ENCODE measurements around the gene ERLIN1.

The ERLIN1 gene

DNA sequence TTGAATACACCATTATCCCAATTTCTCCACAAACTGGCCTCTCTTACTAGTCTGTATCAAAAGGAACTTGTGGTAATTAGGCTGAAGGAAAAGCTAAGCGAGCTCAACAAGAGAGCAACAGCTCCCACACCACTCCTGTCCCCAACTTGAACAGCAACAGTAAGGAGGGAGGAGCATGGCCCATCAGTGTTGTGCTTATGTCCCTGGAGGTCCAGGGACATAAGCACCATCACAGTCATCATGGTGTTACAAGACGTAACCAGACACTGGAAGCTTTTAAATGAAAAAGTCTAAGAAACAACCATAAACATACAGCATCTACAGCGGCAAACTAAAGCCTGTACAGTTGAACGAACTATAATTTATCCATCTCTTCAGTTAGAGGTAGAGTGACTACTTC is 989 bp downstream of the ERLIN1 start:
- H3K4me3 ChIP-seq (ENCODE audit: low read length), result peak overlapping the region; percentile 94
- DNase-seq (ENCODE audit: low read depth), result no peak
- TF ChIP-seq, protein P1, sequence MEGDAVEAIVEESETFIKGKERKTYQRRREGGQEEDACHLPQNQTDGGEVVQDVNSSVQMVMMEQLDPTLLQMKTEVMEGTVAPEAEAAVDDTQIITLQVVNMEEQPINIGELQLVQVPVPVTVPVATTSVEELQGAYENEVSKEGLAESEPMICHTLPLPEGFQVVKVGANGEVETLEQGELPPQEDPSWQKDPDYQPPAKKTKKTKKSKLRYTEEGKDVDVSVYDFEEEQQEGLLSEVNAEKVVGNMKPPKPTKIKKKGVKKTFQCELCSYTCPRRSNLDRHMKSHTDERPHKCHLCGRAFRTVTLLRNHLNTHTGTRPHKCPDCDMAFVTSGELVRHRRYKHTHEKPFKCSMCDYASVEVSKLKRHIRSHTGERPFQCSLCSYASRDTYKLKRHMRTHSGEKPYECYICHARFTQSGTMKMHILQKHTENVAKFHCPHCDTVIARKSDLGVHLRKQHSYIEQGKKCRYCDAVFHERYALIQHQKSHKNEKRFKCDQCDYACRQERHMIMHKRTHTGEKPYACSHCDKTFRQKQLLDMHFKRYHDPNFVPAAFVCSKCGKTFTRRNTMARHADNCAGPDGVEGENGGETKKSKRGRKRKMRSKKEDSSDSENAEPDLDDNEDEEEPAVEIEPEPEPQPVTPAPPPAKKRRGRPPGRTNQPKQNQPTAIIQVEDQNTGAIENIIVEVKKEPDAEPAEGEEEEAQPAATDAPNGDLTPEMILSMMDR (conservative IDR thresholded peaks at IDR 0.05; ENCODE audit: low read depth, low read length), result no peak

DNA sequence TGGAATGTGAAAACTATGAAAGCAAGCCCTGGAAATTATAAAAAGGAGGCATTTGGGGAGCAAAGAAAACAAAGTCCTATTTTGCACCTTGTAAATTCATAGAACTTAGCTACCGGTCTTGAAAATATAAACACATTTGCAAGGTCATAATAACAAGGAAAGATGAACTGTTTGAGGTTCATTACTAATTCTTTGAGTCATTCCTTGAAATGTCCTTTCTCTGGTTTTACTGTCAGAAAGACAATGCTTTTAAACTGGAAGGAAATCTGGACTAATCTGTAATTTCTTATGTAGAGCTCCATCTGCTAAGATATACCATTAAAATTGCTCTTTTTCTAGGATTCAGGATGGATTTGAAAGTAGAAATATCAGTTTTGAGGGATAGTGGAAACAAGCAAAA is 1.4 kb downstream of the ERLIN1 start:
- DNase-seq (ENCODE audit: low read depth), result no peak
- TF ChIP-seq, protein P1 (conservative IDR thresholded peaks at IDR 0.05; ENCODE audit: low read depth, low read length), result no peak
- peak overlapping the region; percentile 94 for H3K4me3 ChIP-seq (ENCODE audit: low read length)

DNA sequence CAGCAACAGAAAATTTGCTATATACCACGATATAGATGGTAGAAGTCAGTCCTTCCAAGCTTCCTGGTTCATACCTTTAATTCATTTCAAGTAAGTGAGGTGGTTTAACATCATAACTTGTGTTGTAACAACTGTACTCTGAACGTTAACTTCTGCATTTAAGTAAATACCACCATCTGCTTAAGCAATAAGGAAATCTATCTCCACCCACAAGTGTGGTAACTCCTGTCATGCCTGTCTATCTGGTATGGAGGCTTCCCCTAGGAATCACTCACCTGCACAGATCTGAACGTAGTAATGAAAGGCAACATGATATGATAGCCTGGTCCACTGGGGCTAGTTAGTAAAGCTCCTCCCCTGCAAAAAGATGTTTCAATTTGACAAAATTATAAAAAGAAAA is 2.3 kb downstream of the ERLIN1 start:
- no peak for DNase-seq (ENCODE audit: low read depth)
- TF ChIP-seq, protein P1 (conservative IDR thresholded peaks at IDR 0.05; ENCODE audit: low read depth, low read length), result no peak
- no peak overlapping the region for H3K4me3 ChIP-seq (ENCODE audit: low read length)

DNA sequence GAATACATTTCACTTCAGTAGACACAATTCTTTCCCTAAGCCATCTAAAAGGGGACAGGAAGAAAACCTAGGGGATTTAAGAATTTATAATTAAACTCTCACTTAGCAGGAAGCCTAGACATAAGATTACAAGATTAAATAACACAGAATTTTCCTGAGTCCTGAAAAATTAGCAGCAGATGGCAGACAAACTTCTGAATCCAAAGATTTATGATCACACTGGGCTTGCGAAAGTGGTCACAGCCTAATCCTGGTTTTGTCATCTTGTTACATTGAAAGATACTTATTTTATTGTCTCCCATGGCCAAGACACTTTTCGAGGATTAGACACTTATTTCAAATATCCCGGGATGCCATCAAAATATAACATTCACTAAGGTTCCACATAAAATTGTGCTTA is 2.9 kb downstream of the ERLIN1 start:
- DNase-seq (ENCODE audit: low read depth), result no peak
- H3K4me3 ChIP-seq (ENCODE audit: low read length), result no peak overlapping the region
- TF ChIP-seq, protein P1 (conservative IDR thresholded peaks at IDR 0.05; ENCODE audit: low read depth, low read length), result no peak

DNA sequence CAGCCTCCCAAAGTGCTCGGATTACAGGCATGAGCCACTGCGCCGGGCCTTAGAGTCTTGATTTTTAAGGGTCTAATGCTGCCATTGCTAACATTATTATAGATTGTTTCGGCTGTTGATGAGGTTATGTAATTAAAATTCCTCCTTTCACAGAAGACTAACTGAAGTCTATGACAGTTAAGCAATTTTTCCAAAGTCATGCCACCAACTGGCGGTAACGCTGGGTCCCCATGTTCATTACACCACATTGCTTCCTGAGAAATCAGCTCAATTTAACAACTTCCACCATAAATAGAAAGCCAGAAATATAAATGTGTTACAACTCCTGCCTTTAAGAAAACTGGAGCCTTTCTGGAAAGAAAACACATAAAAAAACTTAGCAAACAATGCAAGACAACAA is 3.5 kb downstream of the ERLIN1 start:
- no peak overlapping the region for H3K4me3 ChIP-seq (ENCODE audit: low read length)
- no peak for DNase-seq (ENCODE audit: low read depth)
- TF ChIP-seq, protein P1 (conservative IDR thresholded peaks at IDR 0.05; ENCODE audit: low read depth, low read length), result no peak

DNA sequence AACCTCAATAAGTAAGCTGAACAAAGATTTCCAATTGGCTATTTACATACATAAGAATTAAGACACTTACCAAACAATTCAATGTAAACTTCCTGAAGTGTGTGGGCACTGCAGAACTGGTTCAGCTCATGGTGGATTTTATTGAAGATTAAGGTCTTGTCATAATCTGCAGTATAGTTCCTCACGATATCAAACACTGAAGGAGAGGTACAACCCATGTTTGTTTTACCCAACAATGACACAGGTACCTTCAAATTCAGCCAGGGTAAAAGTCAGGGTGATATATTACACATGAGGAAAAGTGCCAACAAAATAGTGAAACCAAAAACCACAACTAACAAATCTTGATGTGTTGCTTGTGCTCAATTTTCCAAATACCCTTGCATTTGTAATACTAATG is 10.0 kb downstream of the ERLIN1 start:
- TF ChIP-seq, protein P1 (conservative IDR thresholded peaks at IDR 0.05; ENCODE audit: low read depth, low read length), result no peak
- no peak overlapping the region for H3K4me3 ChIP-seq (ENCODE audit: low read length)
- no peak for DNase-seq (ENCODE audit: low read depth)

DNA sequence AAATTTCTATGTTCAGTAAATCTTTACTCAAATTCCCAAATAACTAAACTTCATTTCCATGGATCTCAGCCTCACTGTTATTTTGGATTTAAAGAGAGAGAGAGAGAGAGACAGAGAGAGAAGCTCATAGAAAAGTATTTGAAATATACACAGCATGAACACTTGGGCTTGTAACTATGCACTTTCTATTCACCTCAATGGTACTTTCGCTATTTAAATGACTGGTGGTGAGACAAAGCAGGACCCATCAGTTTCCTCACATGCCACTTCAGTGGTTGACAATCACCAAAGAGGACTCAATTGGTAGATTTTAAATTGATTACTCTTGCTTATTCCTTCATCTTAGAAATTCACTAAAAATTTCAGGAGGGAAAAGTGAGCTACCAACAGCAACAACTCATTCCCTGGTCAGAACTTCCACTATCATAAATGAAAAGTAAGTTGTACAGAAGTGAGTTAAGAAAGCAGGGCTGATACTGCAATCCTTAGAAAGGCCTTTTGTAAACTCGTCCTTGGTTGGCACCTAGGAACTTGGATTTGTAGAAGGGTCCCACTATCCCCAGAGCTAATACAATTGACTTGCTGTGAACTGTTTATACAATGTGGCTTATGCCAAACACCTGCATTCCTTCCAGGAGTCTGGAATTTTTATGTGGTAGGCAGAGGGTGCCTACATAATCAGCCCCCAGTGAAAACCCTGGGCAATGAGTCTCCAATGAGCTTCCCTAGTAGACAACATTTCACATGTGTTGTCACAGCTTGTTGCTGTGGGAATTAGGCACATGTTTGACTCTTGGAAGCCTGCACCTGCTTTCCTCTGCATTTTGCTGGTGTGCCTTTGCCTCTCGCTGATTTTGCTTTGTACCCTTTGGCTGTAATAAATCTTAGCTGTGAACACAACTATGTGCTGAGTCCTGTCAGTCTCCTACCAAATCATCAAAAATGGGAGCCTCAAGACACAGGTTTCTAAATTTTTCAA is 10.8 kb downstream of the ERLIN1 start:
- TF ChIP-seq, protein P1 (conservative IDR thresholded peaks at IDR 0.05; ENCODE audit: low read depth, low read length), result no peak
- H3K4me3 ChIP-seq (ENCODE audit: low read length), result no peak overlapping the region
- DNase-seq (ENCODE audit: low read depth), result no peak

Measured in retinal pigment epithelial cell (primary cell).